Endothelial cell of umbilical vein (primary cell): ENCODE results near the gene COA7.

ENCODE experiments used
- CTCF ChIP-seq, 2 donors: IDR thresholded peaks; 1 replicate in 1 of 2; 2 replicates in 1 of 2; pipeline ENCODE4 v1.5.1; 2011; ENCODE audit warnings: low read length in 2 of 2, mild to moderate bottlenecking in 2 of 2, moderate library complexity in 2 of 2, control low read depth in 1 of 2, inconsistent platforms in 1 of 2, low read depth in 1 of 2; ENCODE audit not compliant: insufficient read depth in 1 of 2; ENCODE audit errors: extremely low read depth in 1 of 2
- EZH2 ChIP-seq: IDR thresholded peaks from 2 replicates; pipeline ENCODE4 v1.6.1; 2012; ENCODE audit warnings: borderline replicate concordance, low read depth, mild to moderate bottlenecking, moderate library complexity, low read length, inconsistent platforms; ENCODE audit not compliant: severe bottlenecking
- POLR2A ChIP-seq: IDR thresholded peaks from 2 replicates; pipeline ENCODE4 v1.6.1; 2012; ENCODE audit warnings: low read depth, mild to moderate bottlenecking, control low read depth, low read length
- POLR2AphosphoS5 ChIP-seq: IDR thresholded peaks from 2 replicates; pipeline ENCODE4 v1.6.1; 2012; ENCODE audit warnings: low read depth, mild to moderate bottlenecking, control low read depth, low read length, moderate library complexity; ENCODE audit not compliant: insufficient read depth

GRCh38 chr1:52669696-52670095, 28.5 kb downstream of the COA7 start:
- TF ChIP-seq CTCF (IDR thresholded peaks at IDR 0.05; ENCODE audit: extremely low read depth in 1 of 2, insufficient read depth in 1 of 2, low read depth in 1 of 2, low read length in 2 of 2) (no peak), POLR2AphosphoS5 (no peak), EZH2 (no peak), POLR2A (no peak)
